NOMO-1 treated with dmso at 0.1 percent for 144 hours (cell line): ENCODE data around the gene CDCP1.

Source experiments
- DNase-seq: peaks from one replicate; lab custom pipeline; 2025; ENCODE audit not compliant: unreplicated experiment; lab: John Stamatoyannopoulos, UW

Gene CDCP1

GRCh38 chr3:45139372-45140140, 6.6 kb downstream of the CDCP1 start:
- no peak for DNase-seq

- DNase-seq, result no peak
Measured at GRCh38 chr3:45137656-45138181, 8.5 kb downstream of the CDCP1 start.

- no peak for DNase-seq
Measured at GRCh38 chr3:45135959-45136358, 10.2 kb downstream of the CDCP1 start.

- no peak for DNase-seq
Measured at GRCh38 chr3:45134758-45135521, 11.2 kb downstream of the CDCP1 start.

GRCh38 chr3:45132568-45133211, 13.5 kb downstream of the CDCP1 start:
- no peak for DNase-seq

GRCh38 chr3:45131201-45131600, 15.0 kb downstream of the CDCP1 start:
- DNase-seq, result no peak

GRCh38 chr3:45130476-45130875, 15.7 kb downstream of the CDCP1 start:
- no peak for DNase-seq

GRCh38 chr3:45128950-45129349, 17.2 kb downstream of the CDCP1 start:
- DNase-seq, result no peak

- DNase-seq, result no peak
Measured at GRCh38 chr3:45127130-45127822, 18.9 kb downstream of the CDCP1 start.

- no peak for DNase-seq
Measured at GRCh38 chr3:45126730-45127129, 19.4 kb downstream of the CDCP1 start.

GRCh38 chr3:45125550-45126026, 20.6 kb downstream of the CDCP1 start:
- no peak for DNase-seq

GRCh38 chr3:45124956-45125355, 21.2 kb downstream of the CDCP1 start:
- DNase-seq, result no peak

GRCh38 chr3:45124352-45124751, 21.8 kb downstream of the CDCP1 start:
- no peak for DNase-seq

GRCh38 chr3:45123581-45124269, 22.5 kb downstream of the CDCP1 start:
- no peak for DNase-seq

GRCh38 chr3:45123030-45123429, 23.1 kb downstream of the CDCP1 start:
- DNase-seq, result peak; percentile 24

GRCh38 chr3:45120359-45121158, 25.6 kb downstream of the CDCP1 start:
- no peak for DNase-seq

GRCh38 chr3:45119824-45120358, 26.3 kb downstream of the CDCP1 start:
- no peak for DNase-seq

- no peak for DNase-seq
Measured at GRCh38 chr3:45119376-45119775, 26.8 kb downstream of the CDCP1 start.

- no peak for DNase-seq
Measured at GRCh38 chr3:45118615-45119071, 27.5 kb downstream of the CDCP1 start.
